Muscle of back (tissue), 13 donors: ENCODE data around the gene TEK. TPM values are rescaled to one million over a fixed set of nuclear protein-coding genes. Genes with fewer than 3 reads are reported as not detected.
"Not testable (repeated sequence)": the region's sequence is repeated elsewhere in the genome, so short reads cannot be mapped to it uniquely, and the experiment has no call there.

ENCODE experiments used
- DNase-seq, 3 donors: peaks; one replicate each; pipeline versions ENCODE4 v3.0.0 to v3.0.0-alpha.2; 2013
- long read RNA-seq, 9 donors: transcript quantifications; one replicate each; lab custom pipeline, GENCODE V29; 2026
- polyA plus RNA-seq, 10 donors: library from polyadenylated mRNA; unstranded; fragments of 120-200 nt; gene quantifications; one replicate each; pipeline ENCODE4 v1.2.1, GENCODE V29; 2013; ENCODE audit not compliant: insufficient read length in 10 of 10

TEK gene
- 10 to 100 TPM; 13.4 to 20.7 (median 19.0) TPM for polyA plus RNA-seq
- long read RNA-seq, donor 1: 0 reads
- long read RNA-seq, donor 2, full-length matches to known transcripts: 1 of 10 reads
- long read RNA-seq, donor 2, partial matches to known transcripts: 9 of 10 reads
- long read RNA-seq, donor 2, other reads (novel, unspliced or antisense): 0 of 10 reads
- long read RNA-seq, donor 3: 0 reads
- long read RNA-seq, donor 4, partial matches to known transcripts: 6 of 6 reads
- long read RNA-seq, donor 4, other reads (novel, unspliced or antisense): 0 of 6 reads
- long read RNA-seq, donor 5, full-length matches to known transcripts: 1 of 1 reads
- long read RNA-seq, donor 5, partial matches to known transcripts: 0 of 1 reads
- long read RNA-seq, donor 5, other reads (novel, unspliced or antisense): 0 of 1 reads
- long read RNA-seq, donor 6, full-length matches to known transcripts: 1 of 11 reads
- long read RNA-seq, donor 6, partial matches to known transcripts: 10 of 11 reads
- long read RNA-seq, donor 6, other reads (novel, unspliced or antisense): 0 of 11 reads
- long read RNA-seq, donor 7: 0 reads
- long read RNA-seq, donor 8: 0 reads
- long read RNA-seq, donor 9: 0 reads

DNA sequence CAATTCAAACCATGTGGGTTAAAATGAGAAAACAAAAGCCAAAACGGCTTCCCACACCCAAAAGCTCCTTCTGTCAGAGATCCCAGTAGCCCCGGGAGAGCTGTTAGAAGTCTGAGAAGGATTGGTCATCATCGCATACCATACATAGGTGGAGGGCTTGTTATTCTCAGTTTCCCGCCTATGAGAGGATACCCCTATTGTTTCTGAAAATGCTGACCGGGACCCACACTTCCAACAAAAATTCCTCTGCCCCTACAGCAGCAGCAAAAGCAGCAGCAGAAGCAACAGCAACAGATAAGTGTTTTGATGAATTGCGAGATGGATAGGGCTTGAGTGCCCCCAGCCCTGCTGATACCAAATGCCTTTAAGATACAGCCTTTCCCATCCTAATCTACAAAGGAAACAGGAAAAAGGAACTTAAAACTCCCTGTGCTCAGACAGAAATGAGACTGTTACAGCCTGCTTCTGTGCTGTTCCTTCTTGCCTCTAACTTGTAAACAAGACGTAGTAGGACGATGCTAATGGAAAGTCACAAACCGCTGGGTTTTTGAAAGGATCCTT, at the start of gene TEK:
TSS of gene TEK (plus strand) at position 245 of the 561 bp plus-strand sequence. CDS start 366 bp downstream, outside the sequence.
- DNase-seq: peak in 2 of 3 donors; percentile 24 to 76

DNA sequence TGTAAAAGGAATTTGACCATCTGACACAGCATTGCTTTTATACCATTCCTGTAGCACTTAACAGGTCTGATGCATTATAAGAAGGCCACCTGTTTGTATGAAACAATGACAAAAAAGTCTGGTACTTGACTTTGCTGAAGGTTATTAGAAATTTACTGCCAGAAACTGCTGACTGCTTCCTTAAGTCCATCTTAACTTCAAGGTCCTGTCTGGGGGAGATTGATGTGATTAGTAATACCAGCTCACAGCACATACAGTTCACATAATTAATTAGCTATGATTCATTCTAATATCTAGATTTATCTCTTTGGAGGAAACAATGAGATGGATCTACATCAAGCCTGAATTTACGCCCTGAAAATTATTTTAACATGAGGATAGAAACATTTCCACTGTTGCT, 49.6 kb upstream of the TEK start:
- DNase-seq: no peak

DNA sequence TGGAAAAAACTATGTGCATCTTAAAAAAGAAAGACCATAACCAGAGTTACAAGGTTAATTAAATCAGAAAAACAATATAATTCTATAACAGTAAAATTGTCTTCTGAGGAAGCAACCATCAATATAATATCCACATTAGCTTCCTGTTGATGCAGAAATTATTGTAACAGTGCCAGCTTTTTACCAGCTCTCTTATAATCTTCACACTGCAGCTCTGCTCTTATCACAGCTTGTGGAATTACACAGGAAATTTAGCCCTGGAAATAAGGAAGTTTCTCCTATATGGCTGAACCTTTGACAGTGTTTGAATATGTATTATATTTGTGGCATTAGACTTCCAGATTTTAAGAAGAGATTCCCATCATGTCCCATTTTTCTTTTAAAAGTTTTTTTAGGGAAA, 49.1 kb upstream of the TEK start:
- DNase-seq: no peak

DNA sequence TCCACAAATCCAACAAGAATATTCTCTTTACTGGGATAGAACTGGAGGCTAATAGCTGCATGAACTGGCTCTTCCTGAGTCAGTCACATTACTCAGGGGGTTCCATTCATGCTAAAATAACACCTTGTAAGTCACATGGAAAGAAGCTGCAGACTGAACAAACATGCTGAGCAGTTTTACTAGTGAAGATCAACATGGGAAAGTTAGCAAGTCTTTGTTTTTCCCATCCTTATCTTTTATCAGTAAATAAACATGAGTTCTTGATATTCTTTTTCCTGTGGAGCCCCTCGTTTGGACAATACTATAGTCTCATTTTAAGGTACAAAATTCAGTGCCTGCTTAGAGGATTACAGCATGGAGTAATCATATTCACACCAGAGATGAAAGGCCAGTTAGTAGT, 43.7 kb upstream of the TEK start:
- no peak for DNase-seq

DNA sequence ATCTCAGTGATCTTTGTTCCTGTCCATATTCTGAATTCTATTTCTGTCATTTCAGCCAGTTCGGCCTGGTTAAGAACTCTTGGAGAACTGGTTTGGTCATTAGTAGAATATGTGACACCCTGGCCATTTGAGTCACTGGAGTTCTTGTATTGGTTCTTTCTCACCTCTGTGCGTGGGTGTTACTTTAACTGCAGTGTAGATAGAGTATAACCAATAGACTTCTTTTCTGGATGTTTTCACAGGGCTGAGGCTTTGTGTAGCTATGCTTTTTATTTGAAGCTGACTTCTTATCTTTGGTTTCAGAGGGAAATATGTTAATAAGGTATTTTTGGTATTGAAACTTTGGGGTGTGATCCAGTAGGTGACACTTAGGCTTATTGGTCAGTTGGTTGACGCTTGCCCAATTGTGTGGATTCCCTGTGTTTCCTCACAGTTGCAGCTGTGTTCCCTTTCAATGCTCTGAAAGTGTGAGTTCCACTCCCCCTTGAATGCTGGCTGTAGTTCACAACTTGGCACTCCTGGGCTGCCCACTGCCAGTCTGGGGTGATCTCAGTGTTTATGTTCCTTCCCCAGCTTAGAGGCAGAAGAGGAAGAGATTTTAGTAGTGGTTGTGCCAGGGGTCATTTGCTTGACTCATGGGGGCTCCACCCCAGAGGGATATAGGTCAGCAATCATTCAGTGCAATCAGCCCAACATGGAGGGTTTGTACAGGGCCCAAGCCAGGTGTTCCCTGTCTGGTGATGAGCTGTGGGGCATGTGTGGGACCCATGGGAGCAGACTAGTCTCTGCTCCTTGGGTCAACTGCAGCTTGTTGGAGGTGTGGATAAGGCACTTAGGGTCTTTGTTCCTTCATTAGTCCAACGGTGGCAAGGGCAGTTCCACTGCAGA, 34.9 kb upstream of the TEK start:
- no peak for DNase-seq

GRCh38 chr9:27078685-27079084, 30.3 kb upstream of the TEK start:
- DNase-seq: no peak

- DNase-seq: no peak
Observed at GRCh38 chr9:27085456-27085855, 23.6 kb upstream of the TEK start.

- DNase-seq: peak in 1 of 3 donors; percentile 28
Observed at GRCh38 chr9:27086818-27087680, 22.0 kb upstream of the TEK start.

DNA sequence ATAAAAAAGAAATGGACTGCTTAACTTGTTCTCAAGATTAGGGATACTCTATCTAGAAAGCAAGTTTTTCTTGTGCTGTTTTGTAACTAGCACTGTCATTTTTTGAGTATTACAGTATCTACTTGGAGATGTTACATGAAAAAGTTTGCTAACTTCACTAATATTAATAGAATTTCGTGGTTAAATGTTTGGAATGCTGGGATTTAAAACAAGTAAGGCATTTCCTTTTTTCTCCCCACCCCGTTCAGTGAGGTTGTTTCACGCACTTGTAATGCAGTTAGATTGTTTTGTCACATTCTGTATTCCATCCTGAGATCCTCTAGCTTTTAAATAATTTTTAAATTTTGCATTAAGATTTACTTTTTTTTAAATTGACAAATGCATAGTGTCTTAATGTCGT, 20.0 kb upstream of the TEK start:
- DNase-seq: peak in 1 of 3 donors; percentile 23

- no peak for DNase-seq
Observed at GRCh38 chr9:27089706-27090105, 19.3 kb upstream of the TEK start.

- DNase-seq: no peak
Observed at GRCh38 chr9:27090231-27090630, 18.8 kb upstream of the TEK start.

- no peak for DNase-seq
Observed at GRCh38 chr9:27090711-27091110, 18.3 kb upstream of the TEK start.

DNA sequence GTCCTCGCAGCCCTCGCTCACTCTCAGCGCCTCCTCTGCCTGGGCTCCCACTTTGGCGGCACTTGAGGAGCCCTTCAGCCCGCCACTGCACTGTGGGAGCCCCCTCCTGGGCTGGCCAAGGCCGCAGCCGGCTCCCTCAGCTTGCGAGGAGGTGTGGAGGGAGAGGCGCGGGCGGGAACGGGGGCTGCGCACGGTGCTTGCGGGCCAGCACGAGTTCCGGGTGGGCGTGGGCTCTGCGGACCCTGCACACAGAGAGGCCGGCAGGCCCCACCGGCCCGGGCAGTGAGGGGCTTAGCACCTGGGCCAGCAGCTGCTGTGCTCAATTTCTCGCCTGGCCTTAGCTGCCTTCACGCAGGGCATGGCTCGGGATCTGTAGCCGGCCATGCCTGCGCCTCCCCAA, 16.5 kb upstream of the TEK start:
- not testable (repeated sequence) for DNase-seq

GRCh38 chr9:27093384-27094067, 15.5 kb upstream of the TEK start:
- DNase-seq: not testable (repeated sequence)

DNA sequence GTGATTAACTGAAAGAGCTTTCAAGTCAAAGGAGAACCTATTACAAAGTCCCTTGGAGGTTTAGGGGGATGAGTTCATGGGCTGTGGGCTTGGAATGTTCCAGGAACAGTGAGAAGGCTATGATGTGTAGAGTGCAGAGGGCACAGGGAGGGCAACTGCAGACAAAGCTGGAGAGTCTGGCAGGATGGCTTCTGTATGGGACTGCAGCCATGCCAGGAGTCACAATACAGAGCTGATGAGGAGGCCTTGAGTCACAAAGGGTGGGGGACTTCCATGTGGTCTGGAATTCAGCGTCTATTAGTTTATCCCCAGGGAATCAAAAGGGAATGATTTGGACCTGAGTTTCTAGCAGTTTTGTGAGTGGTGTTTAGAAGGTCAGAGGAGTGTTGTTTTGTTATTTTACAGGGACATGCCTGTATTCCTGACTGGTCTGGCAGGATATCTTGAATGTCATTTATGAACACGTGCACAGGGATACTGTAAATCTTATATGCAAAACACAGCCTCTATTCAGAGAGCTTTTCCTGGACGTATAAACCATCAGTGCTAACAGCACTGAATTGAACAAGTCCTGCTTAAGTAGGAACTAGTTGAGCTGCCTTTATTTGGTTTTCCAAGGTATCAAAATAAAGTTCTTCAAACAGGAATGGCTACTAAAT, 14.3 kb upstream of the TEK start:
- peak in 1 of 3 donors; percentile 47 for DNase-seq

- DNase-seq: no peak
Observed at GRCh38 chr9:27107241-27107640, 1.8 kb upstream of the TEK start.

- no peak for DNase-seq
Observed at GRCh38 chr9:27109621-27110020, 596 bp downstream of the TEK start.

- DNase-seq: no peak
Observed at GRCh38 chr9:27110181-27110580, 1.2 kb downstream of the TEK start.

DNA sequence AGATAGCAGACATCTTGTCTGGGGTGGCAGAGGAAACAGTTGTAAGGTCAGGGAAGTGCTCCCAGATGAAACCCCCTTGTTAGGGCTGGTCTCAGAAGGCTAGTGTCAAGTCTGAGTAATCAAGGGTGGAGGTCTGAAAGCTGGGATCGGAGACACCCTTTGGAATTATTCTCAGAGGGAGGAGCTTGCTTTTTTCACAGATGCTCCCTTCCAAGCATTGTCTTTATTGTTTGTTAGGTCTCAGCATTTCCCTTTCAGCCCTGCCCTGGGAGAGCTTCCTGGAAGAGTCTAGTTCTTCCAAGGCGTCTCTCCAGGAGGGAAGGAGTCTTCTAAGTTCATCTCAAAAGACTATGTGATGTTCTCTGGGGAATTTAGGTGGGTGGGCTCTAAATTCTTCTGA, 3.2 kb downstream of the TEK start:
- DNase-seq: no peak
